Stimulated activated CD8-positive, alpha-beta memory T cell treated with anti-CD3 and anti-CD28 coated beads, Interleukin-7, amount 100 ng/mL, for 48 hours (primary cell): Measurements from ENCODE around the gene KRTAP13-2.

Experiments
- DNase-seq, 2 donors: peaks; one replicate each; pipeline ENCODE4 v3.0.0-alpha.2; 2020; ENCODE audit warnings: low read depth in 1 of 2; ENCODE audit errors: extremely low read depth in 1 of 2

KRTAP13-2 gene

GRCh38 chr21:30372139-30372770 is at the start of gene KRTAP13-2:
Gene KRTAP13-2, minus strand, starts transcription at chr21:30372271. Its CDS starts 58 bp downstream, at chr21:30372213.
- no peak for DNase-seq

GRCh38 chr21:30415993-30416392 is 43.9 kb upstream of the KRTAP13-2 start:
- no peak for DNase-seq

- no peak for DNase-seq
Observed at GRCh38 chr21:30408782-30409494, 36.9 kb upstream of the KRTAP13-2 start.

- no peak for DNase-seq
Observed at GRCh38 chr21:30395731-30396130, 23.7 kb upstream of the KRTAP13-2 start, which contains the start of gene KRTAP13-1. Gene KRTAP13-1, plus strand, starts transcription at chr21:30396031. Its CDS starts 56 bp downstream, at chr21:30396087.

GRCh38 chr21:30391492-30392025 is 19.5 kb upstream of the KRTAP13-2 start:
- no peak for DNase-seq

- no peak for DNase-seq
Observed at GRCh38 chr21:30382201-30382600, 10.1 kb upstream of the KRTAP13-2 start.

- DNase-seq, result no peak
Observed at GRCh38 chr21:30355906-30356305, 16.2 kb downstream of the KRTAP13-2 start.

- no peak for DNase-seq
Observed at GRCh38 chr21:30354308-30355005, 17.6 kb downstream of the KRTAP13-2 start.

GRCh38 chr21:30351534-30351933 is 20.5 kb downstream of the KRTAP13-2 start:
- DNase-seq, result no peak

GRCh38 chr21:30349572-30349971 is 22.5 kb downstream of the KRTAP13-2 start:
- DNase-seq, result no peak

GRCh38 chr21:30348506-30348905 is 23.6 kb downstream of the KRTAP13-2 start, which contains the start of gene KRTAP23-1:
Gene KRTAP23-1, minus strand, starts transcription at chr21:30348606. Its CDS starts 0 bp downstream, at chr21:30348606.
- DNase-seq, result no peak

- no peak for DNase-seq
Observed at GRCh38 chr21:30345014-30345413, 27.1 kb downstream of the KRTAP13-2 start.

GRCh38 chr21:30340714-30341573 is 31.1 kb downstream of the KRTAP13-2 start:
- DNase-seq, result no peak

- DNase-seq, result no peak
Observed at GRCh38 chr21:30338717-30339116, 33.4 kb downstream of the KRTAP13-2 start.

GRCh38 chr21:30337772-30338171 is 34.3 kb downstream of the KRTAP13-2 start:
- DNase-seq, result no peak

GRCh38 chr21:30337276-30337744 is 34.8 kb downstream of the KRTAP13-2 start, which contains the start of gene KRTAP27-1:
Gene KRTAP27-1, minus strand, starts transcription at chr21:30337694. Its CDS starts 26 bp downstream, at chr21:30337668.
- DNase-seq, result no peak

GRCh38 chr21:30336596-30336995 is 35.5 kb downstream of the KRTAP13-2 start:
- no peak for DNase-seq

GRCh38 chr21:30333736-30334135 is 38.3 kb downstream of the KRTAP13-2 start:
- no peak for DNase-seq

GRCh38 chr21:30332681-30333080 is 39.4 kb downstream of the KRTAP13-2 start:
- DNase-seq, result no peak

- no peak for DNase-seq
Observed at GRCh38 chr21:30329203-30329875, 42.7 kb downstream of the KRTAP13-2 start.
